Osteocyte (in vitro differentiated cells): ENCODE results near the gene TBC1D1. TPM values are rescaled to one million over a fixed set of nuclear protein-coding genes. Genes with fewer than 3 reads are reported as not detected.
A peak's percentile ranks its signal among the peaks of the same experiment; 100 is the strongest.

Experiments
- DNase-seq: peaks from one replicate; pipeline ENCODE4 v3.0.0; 2021; ENCODE audit warnings: mixed read lengths; ENCODE audit not compliant: unreplicated experiment; ENCODE audit errors: extremely low spot score
- H3K27ac Mint-ChIP-seq: one replicate; pipeline ENCODE4 v1.8.0; 2021; ENCODE audit warnings: mild to moderate bottlenecking, mixed read lengths; ENCODE audit not compliant: unreplicated experiment
- H3K27me3 Mint-ChIP-seq: one replicate; pipeline ENCODE4 v1.8.0; 2021; ENCODE audit warnings: mixed read lengths; ENCODE audit not compliant: unreplicated experiment
- H3K36me3 Mint-ChIP-seq: one replicate; pipeline ENCODE4 v1.8.0; 2021; ENCODE audit warnings: mixed read lengths; ENCODE audit not compliant: unreplicated experiment
- H3K4me1 Mint-ChIP-seq: one replicate; pipeline ENCODE4 v1.8.0; 2021; ENCODE audit warnings: mixed read lengths; ENCODE audit not compliant: unreplicated experiment
- H3K4me3 Mint-ChIP-seq: one replicate; pipeline ENCODE4 v1.8.0; 2021; ENCODE audit warnings: mild to moderate bottlenecking, moderate library complexity, mixed read lengths; ENCODE audit not compliant: unreplicated experiment
- H3K9me3 Mint-ChIP-seq: one replicate; pipeline ENCODE4 v1.8.0; 2021; ENCODE audit warnings: mixed read lengths; ENCODE audit not compliant: unreplicated experiment
- CTCF ChIP-seq: fragments of 200-600 bp; sonication (generic); IDR thresholded peaks from 2 replicates; pipeline ENCODE4 v1.5.0; 2021; ENCODE audit warnings: antibody characterized with exemption, mild to moderate bottlenecking, moderate library complexity
- total RNA-seq: library from RNA; stranded (reverse); gene quantifications from 2 replicates; pipeline ENCODE4 v1.2.1, GENCODE V29; 2021

TBC1D1 gene
- total RNA-seq, 1 donor from 2014 or later = 46.2 TPM

DNA sequence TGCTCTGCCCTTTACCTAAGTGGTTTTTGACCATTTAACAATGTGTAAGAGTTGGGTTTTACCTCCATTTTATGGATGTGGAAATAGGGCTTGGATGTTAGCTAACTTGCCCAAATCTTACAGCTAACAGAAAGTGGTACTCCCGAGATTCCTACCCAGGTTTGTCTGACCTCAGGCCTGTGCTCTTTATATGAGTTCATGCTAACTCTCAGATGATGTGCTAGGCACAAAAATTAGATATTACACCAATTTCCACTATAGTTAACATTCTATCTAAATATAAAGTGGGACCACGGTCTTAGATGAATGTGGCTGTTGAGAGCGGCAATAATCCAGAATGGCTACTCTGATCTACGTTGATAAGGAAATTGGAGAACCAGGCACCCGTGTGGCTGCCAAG lies 69.2 kb downstream of the TBC1D1 start, which contains the start of gene PTTG2:
Gene PTTG2, plus strand, starts transcription at position 301 of the 400 bp plus-strand sequence. Its CDS starts 37 bp downstream, at position 338.
- TF ChIP-seq CTCF = no peak
- H3K4me3 Mint-ChIP-seq = no peak within 1 kb of the TSS
- no peak for DNase-seq
- H3K4me1 Mint-ChIP-seq = peaks cover 2% of the 10 kb centered on the region
- H3K36me3 Mint-ChIP-seq = no peaks in the 10 kb centered on the region
- no peak within 1 kb of the TSS for H3K27ac Mint-ChIP-seq
- H3K9me3 Mint-ChIP-seq = no peaks in the 10 kb centered on the region
- H3K27me3 Mint-ChIP-seq = no peaks in the 10 kb centered on the region

DNA sequence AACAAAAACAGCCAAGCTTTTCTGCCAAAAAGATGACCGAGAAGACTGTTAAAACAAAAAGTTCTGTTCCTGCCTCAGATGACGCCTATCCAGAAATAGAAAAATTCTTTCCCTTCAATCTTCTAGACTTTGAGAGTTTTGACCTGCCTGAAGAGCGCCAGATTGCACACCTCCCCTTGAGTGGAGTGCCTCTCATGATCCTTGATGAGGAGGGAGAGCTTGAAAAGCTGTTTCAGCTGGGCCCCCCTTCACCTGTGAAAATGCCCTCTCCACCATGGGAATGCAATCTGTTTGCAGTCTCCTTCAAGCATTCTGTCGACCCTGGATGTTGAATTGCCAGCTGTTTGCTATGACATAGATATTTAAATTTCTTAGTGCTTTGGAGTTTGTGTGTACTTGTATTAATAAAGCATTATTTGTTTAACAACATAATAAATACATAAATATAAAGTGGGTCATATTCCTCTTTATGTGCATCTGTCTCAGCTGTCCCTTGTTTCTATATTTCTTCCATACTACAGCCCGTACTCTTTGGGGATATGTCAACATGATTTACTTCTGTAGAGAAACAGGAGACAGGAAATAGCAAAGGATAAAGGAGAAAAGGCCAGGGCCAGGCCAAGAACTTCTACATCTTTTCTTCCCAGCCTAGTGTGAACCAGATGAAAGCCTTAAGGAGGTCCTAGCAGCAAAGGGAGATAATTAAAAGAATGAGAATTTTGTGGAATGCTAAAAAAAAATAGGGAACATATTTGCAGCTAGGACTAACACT lies 70.0 kb downstream of the TBC1D1 start:
- no peaks in the 10 kb centered on the region for H3K36me3 Mint-ChIP-seq
- DNase-seq = no peak
- no peak overlapping the region for H3K27ac Mint-ChIP-seq
- TF ChIP-seq CTCF = no peak
- no peaks in the 10 kb centered on the region for H3K27me3 Mint-ChIP-seq
- no peaks in the 10 kb centered on the region for H3K9me3 Mint-ChIP-seq
- H3K4me3 Mint-ChIP-seq = no peak overlapping the region
- peaks cover 2% of the 10 kb centered on the region for H3K4me1 Mint-ChIP-seq

GRCh38 chr4:37964734-37965457 lies 74.0 kb downstream of the TBC1D1 start:
- peaks cover 2% of the 10 kb centered on the region for H3K9me3 Mint-ChIP-seq
- TF ChIP-seq CTCF = no peak
- peaks cover 11% of the 10 kb centered on the region for H3K4me1 Mint-ChIP-seq
- DNase-seq = no peak
- no peaks in the 10 kb centered on the region for H3K27me3 Mint-ChIP-seq
- H3K27ac Mint-ChIP-seq = no peak overlapping the region
- no peak overlapping the region for H3K4me3 Mint-ChIP-seq
- no peaks in the 10 kb centered on the region for H3K36me3 Mint-ChIP-seq

GRCh38 chr4:37966044-37966443 lies 75.2 kb downstream of the TBC1D1 start:
- Mint-ChIP-seq H3K9me3 (peaks cover 4% of the 10 kb centered on the region), H3K4me3 (no peak overlapping the region), H3K36me3 (no peaks in the 10 kb centered on the region), H3K27ac (no peak overlapping the region), H3K4me1 (peaks cover 13% of the 10 kb centered on the region), H3K27me3 (no peaks in the 10 kb centered on the region)
- DNase-seq = no peak
- no peak for TF ChIP-seq CTCF

- H3K27ac Mint-ChIP-seq = peak overlapping the region; percentile 78
- peaks cover 13% of the 10 kb centered on the region for H3K4me1 Mint-ChIP-seq
- no peaks in the 10 kb centered on the region for H3K27me3 Mint-ChIP-seq
- peaks cover 4% of the 10 kb centered on the region for H3K9me3 Mint-ChIP-seq
- TF ChIP-seq CTCF = no peak
- H3K36me3 Mint-ChIP-seq = no peaks in the 10 kb centered on the region
- peak overlapping the region; percentile 24 for H3K4me3 Mint-ChIP-seq
- DNase-seq = no peak
These were observed 76.9 kb downstream of the TBC1D1 start for GRCh38 chr4:37967736-37968135.
